ENCODE results near the gene ELMO2.
"Not testable (repeated sequence)": the region's sequence is repeated elsewhere in the genome, so short reads cannot be mapped to it uniquely, and the experiment has no call there.

The ELMO2 gene

GRCh38 chr20:46406986-46407670 is 713 bp upstream of the ELMO2 start:
- no peak for DNase-seq

DNA sequence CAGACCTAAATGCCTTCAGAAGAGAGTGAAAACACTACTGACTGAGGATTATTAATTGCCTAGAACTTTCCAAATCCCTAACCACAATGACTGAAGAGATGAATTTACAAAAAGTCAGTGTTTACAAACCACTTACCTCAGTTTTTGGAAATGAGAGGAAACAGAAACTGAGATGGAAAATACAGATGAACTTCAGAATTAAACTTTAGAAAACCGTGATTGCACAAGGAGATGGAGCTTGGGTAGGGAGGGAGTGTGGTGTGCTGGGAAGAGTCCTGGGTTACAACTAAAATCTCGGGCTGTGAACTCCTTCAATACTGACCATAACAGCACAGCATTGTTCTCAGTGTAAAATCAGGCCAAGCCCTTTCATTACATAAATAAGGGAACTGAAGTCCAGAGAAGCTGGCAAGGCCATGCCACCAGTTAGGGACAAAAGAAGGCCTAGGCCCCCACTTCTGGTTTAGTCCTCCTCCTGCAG is 4.0 kb downstream of the ELMO2 start:
- DNase-seq = no peak

DNA sequence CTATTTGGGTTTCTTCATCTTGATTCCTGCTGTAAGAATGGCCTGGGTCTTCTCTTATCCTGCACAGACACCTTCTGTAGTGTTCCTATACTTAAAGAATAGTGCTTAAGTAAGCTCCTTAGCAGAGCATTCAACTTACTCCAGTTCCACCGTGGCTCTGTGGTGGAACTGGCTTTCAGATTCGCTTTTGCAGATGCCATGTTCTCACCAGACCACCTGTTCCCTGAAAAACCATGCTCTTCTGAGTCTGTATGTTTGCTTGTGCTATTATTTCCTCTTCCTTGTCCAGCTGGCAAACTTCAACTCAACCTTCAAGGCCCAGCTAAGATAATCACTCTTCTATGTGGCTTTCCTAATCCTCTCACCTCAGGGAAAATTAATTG is 4.9 kb downstream of the ELMO2 start:
- DNase-seq = no peak

- DNase-seq = no peak
These were observed 5.5 kb downstream of the ELMO2 start for GRCh38 chr20:46400828-46401477.

- DNase-seq = peak; percentile 72
These were observed 6.2 kb downstream of the ELMO2 start for GRCh38 chr20:46400253-46400652.

DNA sequence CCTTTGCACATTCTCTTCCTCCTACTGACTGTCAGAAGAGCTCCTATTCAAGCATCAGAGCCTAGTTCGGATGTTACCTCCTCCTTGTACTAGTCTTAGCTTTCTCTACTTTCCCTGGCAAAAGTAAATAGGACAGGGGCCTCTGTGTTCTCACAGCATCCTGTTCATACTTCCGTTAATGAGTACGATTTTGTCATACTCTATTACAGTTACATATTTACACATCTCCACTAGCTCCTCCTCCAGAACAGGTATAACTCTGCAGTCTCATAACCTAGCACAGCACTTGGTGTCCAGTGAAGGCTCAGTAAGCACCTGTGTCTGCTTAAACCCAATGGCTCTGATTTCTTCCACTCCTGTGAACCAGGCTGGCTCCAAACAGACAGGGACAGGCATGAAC is 7.0 kb downstream of the ELMO2 start:
- no peak for DNase-seq

- DNase-seq = no peak
These were observed 7.5 kb downstream of the ELMO2 start for GRCh38 chr20:46398963-46399362.

DNA sequence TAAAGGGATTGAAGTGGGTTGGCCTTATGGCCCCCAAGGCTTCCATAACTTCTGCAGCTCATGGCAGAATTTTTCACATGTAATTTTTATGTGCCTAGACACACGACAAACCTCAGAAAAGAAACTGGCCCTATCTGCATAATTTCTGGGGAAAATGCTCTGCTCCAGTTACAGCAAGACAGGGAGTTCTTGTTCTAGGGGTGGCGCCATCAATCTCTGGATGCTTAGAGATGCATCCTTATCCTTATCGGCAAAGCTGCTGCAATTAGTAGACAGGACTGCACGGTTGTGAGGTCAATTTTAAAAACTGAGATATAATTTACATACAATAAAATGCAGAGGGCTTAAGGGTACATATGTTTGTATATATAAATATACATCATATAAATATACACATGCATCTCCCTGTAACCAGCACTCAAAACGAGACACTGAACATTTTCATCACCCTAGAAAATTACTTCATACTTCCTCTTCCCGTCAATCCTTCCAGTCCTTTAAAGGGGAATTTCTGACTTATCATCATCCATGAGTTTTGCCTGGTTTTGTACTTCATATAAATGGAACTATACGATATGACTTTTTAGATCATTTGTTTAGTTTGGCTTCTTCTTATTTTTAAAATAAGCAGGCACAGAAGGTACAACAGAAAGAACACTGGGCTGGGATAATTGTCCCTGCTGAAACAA is 10.2 kb downstream of the ELMO2 start:
- no peak for DNase-seq

DNA sequence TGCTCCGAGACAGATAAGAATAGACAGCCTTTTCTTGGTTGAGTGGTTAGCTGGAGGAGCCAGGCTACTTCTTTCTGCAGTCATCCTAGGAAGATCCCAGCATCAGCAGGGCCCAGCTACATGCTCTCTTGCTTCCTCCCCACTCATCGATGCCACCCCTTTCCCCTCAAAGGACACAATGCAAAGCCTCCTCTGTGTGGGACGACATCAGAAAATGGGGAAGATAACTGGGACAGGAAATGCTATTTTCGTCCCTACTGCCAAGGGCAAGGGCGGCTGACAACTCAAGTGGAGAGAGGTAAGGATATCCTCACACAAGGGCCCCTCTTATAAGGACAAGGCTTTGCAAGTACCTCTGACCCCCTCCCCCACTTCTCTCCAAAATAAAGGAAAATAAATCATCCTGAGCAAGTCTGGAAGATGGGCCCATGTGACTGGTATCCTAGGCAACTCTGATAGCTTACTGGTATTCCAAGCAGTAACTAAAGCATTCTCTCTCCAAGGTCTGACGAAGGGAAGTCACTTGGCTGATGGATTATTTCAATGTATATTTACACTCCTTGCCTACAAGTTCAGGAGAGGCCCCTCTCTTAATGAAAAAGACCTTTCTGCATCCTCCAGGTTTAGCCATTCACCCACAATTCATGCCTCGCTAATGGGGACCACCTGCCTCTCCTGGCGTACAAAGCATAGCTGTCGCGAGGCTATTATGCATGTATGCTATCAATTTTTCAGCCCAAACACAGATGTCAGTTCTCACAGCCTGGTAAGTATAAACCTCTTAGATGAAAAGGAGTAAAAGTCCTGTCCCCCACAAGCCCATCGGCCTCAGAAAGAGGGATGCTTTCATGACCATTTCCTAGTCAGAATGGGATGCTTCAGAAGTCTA is 11.3 kb downstream of the ELMO2 start:
- DNase-seq = no peak

GRCh38 chr20:46393967-46394366 is 12.4 kb downstream of the ELMO2 start:
- no peak for DNase-seq

DNA sequence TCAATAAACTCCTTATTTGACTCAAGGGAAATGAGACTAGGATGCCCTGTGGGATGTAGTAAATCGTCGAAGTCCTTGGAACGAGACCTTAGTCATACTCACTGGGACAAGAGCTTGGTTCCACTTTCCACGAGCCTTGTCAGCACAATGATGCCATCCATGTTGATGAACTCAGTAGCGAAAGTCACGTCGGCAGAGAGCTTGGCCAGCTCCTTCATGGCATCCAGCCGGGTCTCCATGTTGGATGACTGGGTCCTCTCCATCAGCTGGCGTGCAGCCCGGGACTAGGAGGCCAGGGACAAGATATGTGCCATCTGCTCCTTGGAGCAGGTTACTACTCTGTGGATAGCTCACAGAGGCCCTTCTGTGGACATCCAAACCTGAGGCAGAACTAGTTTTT is 17.5 kb downstream of the ELMO2 start:
- no peak for DNase-seq

DNA sequence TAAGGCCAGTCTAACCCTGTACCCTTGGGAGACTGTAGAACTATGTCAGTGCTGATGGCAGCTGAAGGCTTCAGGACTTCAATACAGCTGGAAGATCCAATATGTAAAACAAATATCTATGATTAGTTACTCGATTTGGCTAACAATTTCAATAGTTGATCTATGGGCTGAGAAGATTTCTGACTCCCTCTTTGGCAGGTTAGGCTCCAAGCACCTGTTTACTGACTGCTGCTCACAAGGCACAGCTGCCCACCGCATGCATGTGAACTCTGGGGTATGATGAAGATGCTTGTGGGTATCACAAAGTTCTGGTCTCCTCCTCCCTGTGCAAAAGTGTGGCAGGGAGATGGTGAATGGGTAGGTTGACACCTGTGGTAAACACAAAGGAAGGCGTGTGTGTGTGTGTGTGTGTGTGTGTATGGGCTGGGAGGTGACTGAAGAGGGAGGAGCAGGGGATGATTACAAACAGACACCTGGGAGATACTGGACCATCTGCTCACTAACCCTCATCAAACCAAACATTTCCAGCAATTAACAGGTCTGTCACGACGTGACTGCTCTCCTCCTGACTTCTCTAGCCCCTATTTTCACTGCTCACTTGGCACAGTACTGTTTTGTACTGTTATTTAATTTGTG is 18.1 kb downstream of the ELMO2 start:
- DNase-seq = no peak

DNA sequence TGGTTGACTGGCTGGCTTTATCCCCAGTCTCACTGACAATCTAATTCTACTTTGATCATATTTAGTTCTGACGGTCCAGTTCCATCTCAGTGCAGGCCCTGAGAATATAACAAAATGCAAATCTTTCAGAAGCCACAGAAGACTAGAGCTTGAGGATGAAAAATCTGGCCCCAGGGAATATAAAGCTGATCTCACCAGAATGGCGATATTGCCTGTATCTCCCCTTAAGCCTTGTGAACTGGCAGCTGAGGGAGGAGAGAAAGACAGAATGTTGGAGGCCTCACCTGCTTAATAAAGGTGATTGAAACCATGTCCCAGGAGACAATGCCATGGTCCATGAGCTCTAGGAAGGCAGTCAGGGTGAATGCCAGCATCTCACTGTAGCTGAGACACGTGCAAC is 19.4 kb downstream of the ELMO2 start:
- not testable (repeated sequence) for DNase-seq

- DNase-seq = no peak
These were observed 27.9 kb downstream of the ELMO2 start for GRCh38 chr20:46378412-46379009.

- no peak for DNase-seq
These were observed 28.9 kb downstream of the ELMO2 start for GRCh38 chr20:46377518-46377917.

GRCh38 chr20:46376196-46376785 is 30.1 kb downstream of the ELMO2 start:
- no peak for DNase-seq

- DNase-seq = no peak
These were observed 30.6 kb downstream of the ELMO2 start for GRCh38 chr20:46375771-46376170.

DNA sequence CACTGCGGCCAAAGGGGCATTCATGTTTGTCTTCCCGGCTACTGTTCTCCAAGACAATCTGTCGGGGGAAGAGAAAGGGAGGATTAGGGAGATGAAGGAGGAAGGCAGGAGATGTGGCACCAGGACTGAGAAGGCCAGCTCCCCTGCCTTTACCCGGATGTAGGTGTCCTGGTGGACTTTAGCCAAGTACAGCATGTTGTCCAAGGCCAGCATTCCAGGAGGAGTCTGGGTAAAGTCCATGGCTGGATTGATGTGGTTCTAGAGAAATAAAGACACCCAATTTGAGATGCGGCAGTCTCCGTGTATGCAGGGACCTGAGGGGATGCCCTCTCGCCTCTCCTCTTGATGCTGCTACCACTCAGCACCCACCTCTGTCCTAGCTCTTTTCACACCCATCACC is 32.0 kb downstream of the ELMO2 start:
- DNase-seq = no peak

GRCh38 chr20:46371656-46372055 is 34.8 kb downstream of the ELMO2 start:
- no peak for DNase-seq

- DNase-seq = no peak
These were observed 37.5 kb downstream of the ELMO2 start for GRCh38 chr20:46368902-46369268.

- DNase-seq = no peak
These were observed 38.2 kb downstream of the ELMO2 start for GRCh38 chr20:46367967-46368901.

Data from SIG-M5 (cell line).